C4-2B (cell line): ENCODE measurements around the gene PARVG.

Source experiments
- ZFX ChIP-seq: fragments of 450-650 bp; IDR thresholded peaks from 2 replicates; pipeline ENCODE4 v1.6.1; 2017
- TF ChIP-seq, protein P1 (sequence below): fragments of 450-650 bp; conservative IDR thresholded peaks from 2 replicates; pipeline ENCODE4 v1.5.1; 2017; ENCODE audit warnings: mild to moderate bottlenecking

DNA sequence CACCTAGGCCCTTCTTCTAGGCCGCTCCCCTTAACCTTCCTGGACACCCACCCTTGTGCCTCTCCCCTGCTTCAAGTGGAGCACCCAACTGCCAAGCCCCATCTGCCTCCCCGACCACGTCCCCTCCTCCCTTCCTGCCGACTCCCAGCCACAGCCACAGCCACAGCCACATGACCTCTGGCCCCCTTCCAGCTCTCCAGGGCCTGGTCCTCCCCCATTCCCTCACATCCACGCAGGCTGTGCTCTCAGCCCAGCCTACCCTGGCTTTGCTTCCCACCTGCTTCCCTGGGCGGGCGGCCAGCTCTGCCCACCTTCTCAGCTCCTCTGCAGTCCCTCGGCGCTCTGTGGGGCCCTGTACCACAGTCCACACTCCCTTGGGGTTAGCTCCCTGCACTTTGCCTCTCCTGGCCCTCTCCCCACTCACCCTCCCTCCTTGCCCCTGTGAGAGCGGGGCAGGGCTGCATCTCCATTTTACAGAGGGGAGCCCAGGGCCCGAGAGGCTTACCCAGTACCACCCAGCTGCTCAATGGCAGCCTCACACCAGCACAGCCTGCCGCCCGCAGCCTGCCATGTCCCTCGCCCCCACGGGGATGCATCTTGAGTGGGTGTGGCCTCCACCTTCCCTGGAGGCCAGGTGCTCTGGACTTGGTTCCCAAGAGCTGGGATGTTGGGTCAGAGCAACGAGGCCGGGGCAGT is 20.3 kb downstream of the PARVG start:
- TF ChIP-seq, protein P1, sequence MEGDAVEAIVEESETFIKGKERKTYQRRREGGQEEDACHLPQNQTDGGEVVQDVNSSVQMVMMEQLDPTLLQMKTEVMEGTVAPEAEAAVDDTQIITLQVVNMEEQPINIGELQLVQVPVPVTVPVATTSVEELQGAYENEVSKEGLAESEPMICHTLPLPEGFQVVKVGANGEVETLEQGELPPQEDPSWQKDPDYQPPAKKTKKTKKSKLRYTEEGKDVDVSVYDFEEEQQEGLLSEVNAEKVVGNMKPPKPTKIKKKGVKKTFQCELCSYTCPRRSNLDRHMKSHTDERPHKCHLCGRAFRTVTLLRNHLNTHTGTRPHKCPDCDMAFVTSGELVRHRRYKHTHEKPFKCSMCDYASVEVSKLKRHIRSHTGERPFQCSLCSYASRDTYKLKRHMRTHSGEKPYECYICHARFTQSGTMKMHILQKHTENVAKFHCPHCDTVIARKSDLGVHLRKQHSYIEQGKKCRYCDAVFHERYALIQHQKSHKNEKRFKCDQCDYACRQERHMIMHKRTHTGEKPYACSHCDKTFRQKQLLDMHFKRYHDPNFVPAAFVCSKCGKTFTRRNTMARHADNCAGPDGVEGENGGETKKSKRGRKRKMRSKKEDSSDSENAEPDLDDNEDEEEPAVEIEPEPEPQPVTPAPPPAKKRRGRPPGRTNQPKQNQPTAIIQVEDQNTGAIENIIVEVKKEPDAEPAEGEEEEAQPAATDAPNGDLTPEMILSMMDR, result no peak
- no peak for TF ChIP-seq ZFX
